Keratinocyte (primary cell): Measurements from ENCODE around the gene TEX101. TPM values are rescaled to one million over a fixed set of nuclear protein-coding genes. Genes with fewer than 3 reads are reported as not detected.
"Not testable (repeated sequence)": the region's sequence is repeated elsewhere in the genome, so short reads cannot be mapped to it uniquely, and the experiment has no call there.

Source experiments
- DNase-seq: peaks from one replicate; pipeline ENCODE4 v3.0.0-alpha.2; 2011; ENCODE audit warnings: low read depth, missing footprints, low spot score
- FAIRE-seq: peaks from 2 replicates; lab custom pipeline; 2011; peaks lifted over from hg19 to GRCh38; lab: Jason Lieb, UNC
- H2AFZ ChIP-seq: 2 replicates; pipeline ENCODE4 v1.6.0; 2012; ENCODE audit warnings: low read length, control low read depth, inconsistent platforms; ENCODE audit not compliant: control insufficient read depth
- H3K27ac ChIP-seq: 2 replicates; pipeline ENCODE4 v1.5.1; 2011; ENCODE audit warnings: low read length; ENCODE audit not compliant: control insufficient read depth, insufficient read depth
- H3K27me3 ChIP-seq: 3 replicates; pipeline ENCODE4 v1.6.0; 2011; ENCODE audit warnings: low read length; ENCODE audit not compliant: control insufficient read depth, insufficient read depth; ENCODE audit errors: extremely low read depth
- H3K36me3 ChIP-seq, 2 experiments: 2 replicates in 1 of 2; 3 replicates in 1 of 2; pipeline ENCODE4 v1.5.1; 2011; ENCODE audit warnings: low read length in 2 of 2, mild to moderate bottlenecking in 1 of 2; ENCODE audit not compliant: control insufficient read depth in 2 of 2, insufficient read depth in 2 of 2; ENCODE audit errors: extremely low read depth in 1 of 2
- H3K4me1 ChIP-seq: 3 replicates; pipeline ENCODE4 v1.5.1; 2011; ENCODE audit warnings: low read length; ENCODE audit not compliant: control insufficient read depth, insufficient read depth; ENCODE audit errors: extremely low read depth
- H3K4me2 ChIP-seq: 3 replicates; pipeline ENCODE4 v1.6.0; 2011; ENCODE audit warnings: low read depth, low read length; ENCODE audit not compliant: control insufficient read depth, insufficient read depth; ENCODE audit errors: extremely low read depth
- H3K4me3 ChIP-seq, 3 experiments: fragments of 200-600 bp in 1 of 3; sonication (generic) in 1 of 3; 2 replicates in 2 of 3; 3 replicates in 1 of 3; pipeline ENCODE4 v1.5.1; 2011 to 2016; ENCODE audit warnings: low read length in 3 of 3, mild to moderate bottlenecking in 3 of 3, control low read depth in 2 of 3, inconsistent platforms in 1 of 3, low read depth in 1 of 3, mixed read lengths in 1 of 3, mixed run types in 1 of 3, moderate library complexity in 1 of 3; ENCODE audit not compliant: control insufficient read depth in 2 of 3, insufficient read depth in 2 of 3; ENCODE audit errors: extremely low read depth in 1 of 3
- H3K79me2 ChIP-seq: 2 replicates; pipeline ENCODE4 v1.6.0; 2012; ENCODE audit warnings: low read length; ENCODE audit not compliant: control insufficient read depth, insufficient read depth
- H3K9ac ChIP-seq: 3 replicates; pipeline ENCODE4 v1.6.0; 2011; ENCODE audit warnings: low read length; ENCODE audit not compliant: control insufficient read depth, insufficient read depth; ENCODE audit errors: extremely low read depth
- H3K9me1 ChIP-seq: 3 replicates; pipeline ENCODE4 v1.6.0; 2011; ENCODE audit warnings: low read length; ENCODE audit not compliant: control insufficient read depth, insufficient read depth; ENCODE audit errors: extremely low read depth
- H3K9me3 ChIP-seq: 2 replicates; pipeline ENCODE4 v1.5.1; 2012; ENCODE audit warnings: low read depth, low read length; ENCODE audit not compliant: control insufficient read depth
- H4K20me1 ChIP-seq: 3 replicates; pipeline ENCODE4 v1.6.0; 2011; ENCODE audit warnings: low read length; ENCODE audit not compliant: control insufficient read depth, insufficient read depth; ENCODE audit errors: extremely low read depth
- dilution Hi-C: fragments of 300-500 bp; cut with MboI; formaldehyde crosslinking; loops from one replicate; pipeline ENCODE4 v1.7.0; 2020; ENCODE audit warnings: low sequenced_read_pairs; ENCODE audit not compliant: extremely low pct_ligation_motif_present
- polyA plus RNA-seq, 5 experiments: library from polyadenylated mRNA; depleted of rRNA in 3 of 5; stranded (reverse) in 3 of 5; stranded (forward) in 1 of 5; unstranded in 1 of 5; fragments of >200 nt; gene quantifications; 1 replicate in 1 of 5; 2 replicates in 3 of 5; 3 replicates in 1 of 5; pipeline versions ENCODE4 v1.2.1 to v1.2.3, GENCODE V29; 2011 to 2012; ENCODE audit warnings: missing spikeins in 2 of 5, low read depth in 1 of 5, low replicate concordance in 1 of 5

TEX101 gene
- polyA plus RNA-seq, 1 donor (not counting 4 experiments of a cell fraction or from before 2014, with no cell fraction given) = not detected

GRCh38 chr19:43390903-43391551 is 23.7 kb upstream of the TEX101 start:
- H2AFZ ChIP-seq, H3K27me3 ChIP-seq, H4K20me1 ChIP-seq, dilution Hi-C loops, DNase-seq, H3K9me1 ChIP-seq, H3K36me3 ChIP-seq, H3K4me3 ChIP-seq, H3K9me3 ChIP-seq, H3K4me1 ChIP-seq, H3K79me2 ChIP-seq, FAIRE-seq, H3K9ac ChIP-seq, H3K4me2 ChIP-seq, H3K27ac ChIP-seq: not testable (repeated sequence)

- H3K79me2 ChIP-seq, H3K4me1 ChIP-seq, FAIRE-seq, H3K9ac ChIP-seq, H3K27me3 ChIP-seq, dilution Hi-C loops, H3K4me2 ChIP-seq, DNase-seq, H3K36me3 ChIP-seq, H4K20me1 ChIP-seq, H2AFZ ChIP-seq, H3K4me3 ChIP-seq, H3K9me1 ChIP-seq, H3K9me3 ChIP-seq, H3K27ac ChIP-seq: not testable (repeated sequence)
Observed at GRCh38 chr19:43391552-43391935, 23.1 kb upstream of the TEX101 start.

- H3K9me3 ChIP-seq, FAIRE-seq, H4K20me1 ChIP-seq, H3K4me2 ChIP-seq, H3K36me3 ChIP-seq, H3K9me1 ChIP-seq, DNase-seq, H2AFZ ChIP-seq, H3K4me3 ChIP-seq, H3K27me3 ChIP-seq, H3K79me2 ChIP-seq, dilution Hi-C loops, H3K4me1 ChIP-seq, H3K27ac ChIP-seq, H3K9ac ChIP-seq: not testable (repeated sequence)
Observed at GRCh38 chr19:43393501-43393900, 21.2 kb upstream of the TEX101 start.
